ENCODE data around the gene NKD2.
"Not testable (repeated sequence)": the region's sequence is repeated elsewhere in the genome, so short reads cannot be mapped to it uniquely, and the experiment has no call there.

Gene NKD2

DNA sequence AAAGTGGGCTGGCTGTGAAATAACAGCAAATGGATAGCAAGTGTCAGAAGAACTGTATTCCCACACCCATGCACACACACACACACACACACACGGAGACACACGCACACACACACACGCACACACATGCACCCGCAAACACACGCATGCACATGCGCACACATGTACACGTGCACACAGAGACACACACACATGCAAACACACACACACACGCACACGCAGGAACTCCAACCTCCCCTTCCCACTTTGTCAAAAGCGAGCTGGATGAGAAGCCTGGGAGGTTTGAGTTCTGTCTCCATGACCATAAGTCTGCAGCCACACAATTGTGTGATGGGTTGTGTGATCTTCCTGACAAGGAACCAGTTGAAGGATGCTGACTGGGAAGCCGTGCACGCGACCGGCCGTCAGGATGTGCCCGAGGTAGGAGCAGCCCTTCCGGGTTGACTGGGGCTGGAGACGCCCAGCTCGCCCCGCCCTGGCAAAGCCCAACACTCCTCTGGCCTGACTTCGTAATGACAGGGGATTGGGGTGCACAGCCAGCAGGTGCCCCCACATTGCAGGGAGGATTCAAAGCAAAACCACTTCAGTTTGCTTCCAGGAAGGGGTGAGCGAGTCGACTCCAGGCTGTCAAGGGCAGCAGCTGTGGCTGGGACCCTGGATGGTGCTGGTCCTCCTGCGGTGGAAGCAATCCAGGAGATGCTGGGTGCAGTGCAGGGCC is 29.3 kb upstream of the NKD2 start:
- no peak for DNase-seq (ENCODE audit: low spot score)

DNA sequence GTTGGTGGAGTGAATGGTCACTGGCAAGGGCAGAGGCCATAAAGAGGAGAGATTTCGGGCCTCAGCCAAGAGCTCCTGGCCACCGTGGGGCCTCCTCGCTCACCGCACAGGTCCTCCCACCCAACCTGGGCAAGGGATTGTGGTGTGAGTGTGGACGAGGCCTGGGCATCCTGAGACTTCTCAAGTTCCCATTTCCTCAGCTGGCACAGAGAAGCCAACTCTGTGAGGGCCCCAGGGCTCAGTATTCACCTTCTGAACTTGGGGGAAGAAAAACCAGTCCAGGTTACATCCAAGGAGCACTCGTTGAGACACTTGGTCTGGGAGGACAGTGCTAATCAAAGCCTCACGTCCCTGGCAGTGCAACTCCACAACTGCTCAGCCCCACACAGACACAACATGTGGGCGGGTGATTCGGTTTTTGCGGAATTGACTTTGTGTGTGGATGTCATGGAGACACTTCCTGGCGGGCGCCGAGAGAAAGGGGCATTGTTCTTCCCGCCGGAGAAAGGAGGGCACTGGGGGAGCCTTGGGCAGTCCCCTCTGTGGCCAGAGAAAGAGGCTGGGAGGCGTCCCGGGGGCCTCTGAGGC is 28.5 kb upstream of the NKD2 start:
- DNase-seq (ENCODE audit: low spot score), result no peak

DNA sequence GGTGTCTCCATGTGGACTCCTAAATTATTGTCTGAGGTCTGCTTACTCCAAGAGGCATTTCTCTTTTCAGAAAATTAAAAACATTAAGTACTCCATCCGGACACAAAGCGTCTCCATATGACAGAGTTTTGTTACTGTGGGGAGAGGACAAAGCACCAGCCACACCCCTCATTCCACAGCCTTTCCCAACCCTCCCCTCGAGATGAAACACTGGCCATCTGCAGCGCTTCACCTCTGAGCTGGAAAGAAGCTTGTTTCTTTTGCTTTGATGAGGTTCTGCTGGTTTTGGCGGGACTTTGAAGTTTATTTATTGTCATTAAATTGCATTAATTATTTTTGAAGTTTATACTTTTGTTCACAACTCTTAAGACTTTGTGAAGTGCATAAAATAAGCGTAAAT is 27.6 kb upstream of the NKD2 start:
- no peak for DNase-seq (ENCODE audit: low spot score)

DNA sequence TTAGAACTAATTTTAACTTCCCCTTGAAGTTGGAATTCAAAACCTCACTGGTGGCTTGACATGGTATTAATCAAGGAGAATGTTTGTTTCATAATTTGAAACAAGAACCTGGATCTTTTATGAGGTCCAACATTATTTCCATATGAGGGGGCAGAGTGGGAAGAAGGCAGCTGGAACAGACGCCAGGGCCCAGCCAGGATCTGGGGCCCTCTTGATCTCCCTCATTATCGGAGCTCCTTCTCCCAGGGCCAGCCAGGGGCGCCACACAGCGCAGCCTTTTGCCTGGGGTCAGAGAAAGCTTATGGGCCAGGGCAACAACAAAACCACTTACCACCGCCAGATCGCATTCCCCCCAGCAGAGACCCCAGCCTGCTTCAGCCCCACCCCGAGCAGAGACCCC is 27.1 kb upstream of the NKD2 start:
- DNase-seq (ENCODE audit: low spot score), result no peak

DNA sequence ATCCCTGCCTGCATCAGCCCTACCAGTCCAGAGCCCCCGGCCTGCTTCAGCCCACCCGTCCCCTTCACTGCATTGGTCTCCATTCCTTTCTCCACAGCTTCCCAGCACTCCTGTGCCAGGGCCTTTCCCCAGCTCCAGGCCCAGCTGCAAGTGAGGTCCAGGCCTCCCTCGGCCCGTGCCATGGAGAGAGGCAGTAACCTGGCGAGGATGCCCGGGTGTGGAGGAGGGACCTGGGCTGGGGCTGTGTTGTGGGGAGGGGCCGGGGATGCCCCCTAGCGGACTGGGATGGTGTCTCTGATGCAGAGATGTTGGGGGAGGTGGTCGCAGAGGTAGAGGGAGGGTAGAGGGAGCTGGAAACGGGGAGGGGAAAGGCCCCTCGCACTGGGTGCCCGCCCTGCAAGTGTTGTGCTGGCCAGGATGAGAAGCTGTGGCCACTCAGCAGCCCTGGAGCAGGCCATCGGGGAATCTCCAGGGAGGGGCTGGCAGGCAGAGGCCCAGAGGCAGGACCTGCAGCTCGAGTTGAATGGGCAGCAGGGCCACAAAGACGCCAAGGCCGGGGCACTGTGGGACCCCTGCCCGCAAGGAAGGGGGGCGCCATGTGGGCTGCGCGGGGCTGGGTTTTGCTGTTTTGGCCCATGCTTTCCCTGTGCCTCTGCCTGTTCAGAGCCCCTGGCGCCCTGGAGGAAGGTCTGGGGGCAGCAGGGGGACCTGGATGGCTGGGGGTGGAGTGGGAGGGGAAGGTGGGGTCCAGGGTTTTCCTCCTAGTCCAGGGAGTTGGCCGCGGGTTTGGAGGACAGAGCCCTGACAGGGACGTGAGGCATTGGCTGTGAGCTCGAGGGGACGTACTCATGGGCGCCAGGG is 26.0 kb upstream of the NKD2 start:
- DNase-seq (ENCODE audit: low spot score), result no peak

DNA sequence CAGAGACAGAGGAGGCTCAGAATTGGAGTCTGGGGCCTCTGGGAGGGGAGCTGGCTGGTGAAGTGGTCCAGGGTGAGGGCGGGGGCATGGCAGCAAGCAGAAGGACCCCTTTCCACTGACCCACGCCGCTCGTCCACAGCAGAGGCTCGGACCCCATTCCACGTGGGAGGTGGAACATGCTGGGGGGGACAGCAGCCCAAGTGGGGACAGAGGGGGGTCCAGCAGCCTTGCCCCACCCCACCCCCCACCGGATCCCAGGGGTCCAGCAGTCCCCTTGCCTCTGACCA is 25.4 kb upstream of the NKD2 start:
- no peak for DNase-seq (ENCODE audit: low spot score)

DNA sequence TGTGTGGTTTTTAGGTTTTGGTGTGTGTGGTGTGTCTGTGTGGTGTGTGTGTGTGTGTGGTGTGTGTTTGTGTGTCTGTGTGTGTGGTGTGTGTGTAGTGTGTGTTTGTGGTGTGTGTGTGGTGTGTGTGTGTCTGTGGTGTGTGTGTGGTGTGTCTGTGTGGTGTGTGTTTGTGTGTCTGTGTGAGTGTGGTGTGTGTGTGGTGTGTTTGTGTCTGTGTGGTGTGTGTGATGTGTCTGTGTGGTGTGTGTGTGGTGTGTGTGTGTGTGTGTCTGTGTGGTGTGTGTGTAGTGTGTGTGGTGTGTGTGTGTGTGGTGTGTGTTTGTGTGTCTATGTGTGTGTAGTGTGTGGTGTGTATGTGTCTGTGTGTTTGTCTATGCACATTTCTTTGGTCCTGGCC is 25.0 kb upstream of the NKD2 start:
- no peak for DNase-seq (ENCODE audit: low spot score)

DNA sequence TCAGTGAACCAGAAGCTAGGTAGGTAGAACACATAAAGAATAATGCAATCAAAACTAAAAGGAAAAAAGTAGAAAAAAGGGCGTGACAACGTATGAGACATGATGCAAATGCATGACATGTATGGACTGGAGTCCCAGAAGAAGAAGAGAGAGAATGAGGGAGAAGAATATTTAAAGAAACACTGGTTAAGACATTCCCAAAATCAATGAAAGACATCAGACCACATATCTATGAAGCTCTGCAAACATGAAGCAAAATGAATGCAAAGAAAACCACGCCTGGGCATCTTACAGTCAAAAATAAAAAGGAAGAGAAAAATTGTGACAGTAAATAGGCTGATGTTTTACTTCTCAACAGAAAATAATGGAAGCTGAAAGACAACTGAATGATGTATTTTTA is 23.8 kb upstream of the NKD2 start:
- no peak for DNase-seq (ENCODE audit: low spot score)

DNA sequence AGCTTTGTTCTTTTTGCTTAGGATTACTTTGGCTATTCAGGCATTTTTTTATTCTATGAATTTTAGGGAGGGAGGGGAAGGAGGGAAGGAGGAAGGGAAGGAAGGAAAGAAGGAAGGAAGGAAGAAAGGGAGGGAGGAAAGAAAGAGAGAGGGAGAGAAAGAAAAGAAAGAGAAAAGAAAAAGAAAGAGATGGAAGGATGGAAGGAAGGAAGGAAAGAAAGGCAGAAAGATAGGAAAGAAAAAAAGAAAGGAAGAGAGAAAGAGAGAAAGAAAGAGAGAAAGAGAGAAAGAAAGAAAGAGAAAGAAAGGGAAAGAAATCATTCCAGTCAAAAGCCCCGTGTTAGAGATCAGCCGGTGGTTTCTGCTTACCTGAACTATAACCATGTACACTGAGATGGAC is 20.8 kb upstream of the NKD2 start:
- no peak for DNase-seq (ENCODE audit: low spot score)

DNA sequence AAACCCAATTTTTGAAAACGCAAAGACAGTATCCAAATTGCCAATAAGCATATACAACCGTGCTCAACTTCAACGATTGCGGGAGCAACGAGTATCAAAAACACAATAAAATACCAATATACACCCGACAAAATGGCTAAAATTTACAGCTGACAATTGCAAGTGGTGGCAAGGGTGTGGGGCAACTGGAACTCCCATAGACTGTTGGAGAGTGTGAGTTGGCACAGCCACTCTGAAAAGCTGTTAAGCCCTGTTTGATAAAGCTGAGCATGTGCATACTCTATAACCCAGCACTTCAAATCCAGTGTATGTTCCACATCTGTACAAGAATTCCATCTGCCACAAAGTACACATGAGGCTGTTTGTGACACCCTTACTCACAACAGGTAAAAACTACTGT is 20.3 kb upstream of the NKD2 start:
- no peak for DNase-seq (ENCODE audit: low spot score)

DNA sequence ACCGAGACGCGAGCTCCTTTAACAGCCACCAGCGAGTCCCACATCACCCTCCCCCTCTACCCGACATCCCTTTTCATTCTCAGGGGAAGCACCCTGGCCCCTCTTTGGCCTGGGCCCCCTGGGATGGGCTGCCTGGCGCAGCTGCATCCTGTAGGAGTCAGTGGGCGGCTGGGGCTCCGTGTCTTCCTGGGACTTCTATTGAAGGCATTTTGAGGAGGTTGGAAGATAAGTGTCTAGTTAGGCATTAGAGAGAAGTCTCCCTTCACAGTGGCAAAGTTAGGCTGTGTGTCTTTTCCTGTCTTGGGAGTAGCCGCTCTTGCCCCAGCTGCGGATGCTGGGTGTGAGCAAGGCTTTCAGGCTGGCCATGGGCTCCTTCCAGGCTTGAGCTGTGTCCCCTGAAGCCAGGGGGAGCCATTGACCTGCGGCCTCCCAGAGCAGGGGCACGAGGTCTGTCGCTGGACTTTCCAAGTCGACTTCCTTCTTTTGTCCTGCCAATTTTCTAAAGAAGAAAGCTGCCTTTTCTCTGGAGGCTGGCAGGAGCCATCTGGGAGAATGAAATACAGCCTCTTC is 18.6 kb upstream of the NKD2 start:
- DNase-seq (ENCODE audit: low spot score), result no peak

DNA sequence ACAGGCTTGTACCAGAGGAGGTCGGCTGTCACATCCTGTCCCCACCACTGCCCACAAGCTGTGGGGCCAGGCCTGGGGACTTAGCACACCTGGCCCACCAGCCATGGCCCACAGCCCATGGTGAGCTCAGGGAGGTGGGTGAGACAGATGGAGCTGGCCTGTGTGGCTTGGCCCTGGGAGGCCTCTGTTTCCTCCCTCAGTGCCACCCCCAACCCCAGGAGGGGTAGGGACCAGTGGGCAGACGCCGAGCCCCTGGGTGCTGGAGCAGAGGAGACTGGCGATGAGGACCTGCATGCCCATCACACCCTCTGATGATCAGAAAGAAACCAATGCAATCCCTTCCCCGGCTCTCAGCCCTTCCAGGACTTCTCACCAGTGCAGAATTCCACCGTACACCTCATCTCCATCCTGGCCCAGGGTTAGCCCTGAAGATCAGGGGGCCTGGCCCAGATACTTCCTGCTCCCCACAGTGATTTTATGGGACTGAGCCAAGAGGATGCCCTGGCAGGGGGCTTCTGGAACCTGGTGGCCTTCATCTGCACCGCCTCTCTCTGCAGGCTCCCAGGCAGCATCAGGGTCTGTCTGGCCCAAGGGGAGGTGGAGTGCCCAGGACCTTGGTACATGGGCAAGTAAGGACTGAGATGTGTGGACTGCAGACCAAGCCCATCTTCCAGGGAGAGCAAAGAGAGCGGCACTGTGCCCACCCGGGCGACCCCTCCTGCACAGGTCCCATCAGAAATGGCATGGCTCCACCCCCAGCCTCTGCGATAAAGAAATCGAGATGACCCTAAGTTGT is 16.9 kb upstream of the NKD2 start:
- no peak for DNase-seq (ENCODE audit: low spot score)

DNA sequence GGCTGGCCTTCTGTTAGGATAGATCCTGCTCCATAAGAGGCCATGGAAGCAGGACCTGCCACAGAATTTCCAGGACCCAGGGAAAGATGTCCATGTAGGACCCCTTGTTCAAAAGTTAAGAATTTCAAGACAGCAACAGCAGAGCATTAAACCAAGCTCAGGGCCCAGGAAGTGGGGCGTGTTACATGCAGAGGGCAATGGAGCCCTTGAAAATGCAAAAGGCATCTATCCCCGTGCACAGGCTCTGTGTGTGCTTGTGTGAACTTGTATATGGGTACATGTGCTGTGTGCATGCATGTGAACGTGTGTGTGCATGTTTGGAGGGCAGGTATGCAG is 14.4 kb upstream of the NKD2 start:
- no peak for DNase-seq (ENCODE audit: low spot score)

DNA sequence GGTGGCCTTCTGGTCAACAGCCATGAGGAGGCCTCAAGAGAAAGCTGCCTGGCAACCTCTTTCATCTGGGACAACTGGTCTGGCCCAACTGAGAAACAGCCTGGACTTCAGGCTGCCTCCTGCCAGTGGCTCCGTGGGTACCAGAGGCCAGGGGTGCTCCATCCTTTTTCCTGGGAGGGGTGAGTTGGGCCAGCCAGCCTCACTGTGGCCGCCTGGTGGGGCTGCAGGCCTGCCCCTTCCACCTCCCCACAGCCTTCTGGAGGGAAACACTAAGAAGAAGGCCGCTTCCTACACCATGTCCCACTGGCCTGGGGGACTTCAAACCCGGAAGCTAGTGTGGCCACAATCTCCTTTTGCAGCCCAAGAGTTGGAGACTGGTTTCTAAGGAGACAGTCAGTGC is 13.8 kb upstream of the NKD2 start:
- DNase-seq (ENCODE audit: low spot score), result no peak

DNA sequence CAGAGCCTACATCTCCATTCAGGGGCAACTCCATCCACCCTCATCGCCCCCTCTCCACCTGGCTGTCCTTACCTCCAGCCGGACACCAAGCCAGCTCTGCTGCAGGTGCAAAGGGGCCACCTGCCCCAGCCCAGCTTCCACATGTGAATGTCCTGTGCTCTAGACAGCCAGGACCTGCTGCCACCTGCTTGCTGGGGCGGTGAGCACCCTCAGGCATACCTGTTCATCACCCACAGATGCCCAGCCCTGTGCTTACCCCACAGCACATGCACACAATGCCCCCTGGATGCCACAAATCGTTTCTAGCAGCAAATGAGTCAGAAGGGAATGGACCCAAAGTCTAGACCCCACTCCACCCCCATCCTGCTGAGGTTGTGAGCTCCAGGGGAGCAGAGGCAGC is 13.3 kb upstream of the NKD2 start:
- DNase-seq (ENCODE audit: low spot score), result no peak

DNA sequence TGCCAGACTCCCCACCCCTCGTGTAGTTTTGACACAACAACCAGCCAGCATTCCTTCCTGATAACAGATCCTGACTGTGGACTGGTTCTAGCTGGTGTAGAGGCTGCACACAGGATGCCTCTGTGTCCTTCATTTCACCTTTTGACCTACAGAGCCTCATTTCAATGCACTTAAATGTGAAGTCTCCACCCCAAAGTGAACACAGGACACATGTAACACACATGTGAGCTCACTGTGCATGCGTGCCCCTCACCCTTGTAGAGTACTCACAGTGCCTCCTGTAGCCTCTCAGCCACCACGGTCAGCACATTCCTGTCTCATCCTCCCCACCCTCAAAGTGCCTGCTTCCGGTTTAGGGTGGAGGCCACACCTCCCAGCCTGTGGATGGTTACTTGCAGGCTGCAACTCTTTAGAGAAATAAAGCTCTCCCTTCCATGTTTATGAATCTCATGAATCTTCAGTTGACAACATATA is 11.6 kb upstream of the NKD2 start:
- no peak for DNase-seq (ENCODE audit: low spot score)

DNA sequence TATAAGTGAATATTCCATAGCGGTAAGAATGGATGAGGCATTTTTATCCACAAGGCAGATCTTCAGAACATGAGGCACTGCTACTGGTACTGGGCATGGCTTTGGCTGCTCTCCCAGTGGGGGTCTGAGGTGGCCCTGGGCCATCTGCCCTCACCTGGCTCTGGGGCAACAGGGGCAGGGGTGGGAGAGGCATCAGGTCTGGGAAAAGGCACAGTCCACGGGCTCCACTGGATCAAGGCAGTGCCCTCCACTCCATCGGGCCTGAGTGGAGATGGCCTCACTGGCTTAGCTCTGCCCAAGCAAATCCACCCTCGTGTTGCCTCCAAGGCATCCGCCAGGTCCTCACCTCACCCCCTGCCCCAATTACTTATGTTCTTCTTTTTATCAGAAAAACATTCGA is 10.9 kb upstream of the NKD2 start:
- no peak for DNase-seq (ENCODE audit: low spot score)

DNA sequence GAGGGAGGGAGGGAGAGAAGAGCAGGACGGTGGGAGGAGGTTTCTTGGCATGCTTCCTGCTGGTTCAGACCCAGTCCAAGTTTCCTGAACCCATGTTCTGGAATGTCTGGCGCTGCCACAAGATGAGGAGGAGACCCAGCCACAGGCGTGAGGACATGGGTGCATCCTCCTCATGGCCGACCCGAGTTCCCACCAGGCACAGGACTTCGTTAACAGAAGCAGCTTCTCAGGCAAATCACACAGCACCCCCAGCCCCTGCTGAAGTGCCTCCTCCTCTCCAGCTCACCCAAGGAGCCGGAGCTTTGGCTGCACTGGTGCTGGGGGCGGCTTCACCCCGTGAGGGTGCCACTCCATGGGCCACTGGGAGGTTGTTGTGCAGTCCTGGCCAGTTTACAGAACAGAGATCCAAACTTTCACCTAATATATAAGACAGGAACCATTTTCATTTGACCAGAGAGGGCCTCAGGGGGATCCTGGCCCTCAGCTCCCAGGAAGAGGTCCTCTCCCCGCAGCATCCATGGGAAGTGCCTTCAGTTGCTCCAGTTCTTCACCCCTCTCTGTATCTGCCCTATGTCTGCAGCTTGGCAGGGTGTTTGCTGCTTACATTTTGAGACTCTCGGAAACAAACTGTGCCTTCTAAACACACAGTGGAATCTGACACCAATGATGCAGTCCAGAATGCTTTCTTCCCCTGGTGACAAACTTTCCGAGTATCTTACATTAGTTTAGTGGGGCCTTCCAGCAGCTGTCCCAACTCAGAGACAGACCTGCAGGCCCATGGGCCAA is 10.2 kb upstream of the NKD2 start:
- no peak for DNase-seq (ENCODE audit: low spot score)

DNA sequence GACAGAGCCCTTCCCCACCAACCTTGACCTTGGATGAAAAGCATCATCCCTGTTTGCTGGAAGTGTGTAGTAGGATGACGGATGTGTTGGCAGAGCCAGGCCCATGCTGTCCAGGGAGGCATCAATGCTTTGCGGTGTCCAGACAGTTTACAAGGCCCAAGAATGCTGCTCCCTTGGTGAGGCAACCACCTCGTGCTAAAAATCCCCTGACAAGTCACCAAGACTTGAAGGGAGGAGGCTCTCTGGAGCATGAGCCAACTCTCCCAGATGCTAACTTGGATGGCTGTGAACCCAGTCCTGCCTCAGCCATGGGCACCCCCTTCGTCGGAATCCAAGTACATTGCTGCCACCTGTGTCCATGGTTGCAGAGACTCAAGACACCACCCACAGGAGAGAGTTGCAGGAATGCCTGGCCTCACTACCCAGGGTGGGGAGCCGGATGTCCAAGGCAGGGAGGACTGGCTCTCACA is 9.5 kb upstream of the NKD2 start:
- no peak for DNase-seq (ENCODE audit: low spot score)

DNA sequence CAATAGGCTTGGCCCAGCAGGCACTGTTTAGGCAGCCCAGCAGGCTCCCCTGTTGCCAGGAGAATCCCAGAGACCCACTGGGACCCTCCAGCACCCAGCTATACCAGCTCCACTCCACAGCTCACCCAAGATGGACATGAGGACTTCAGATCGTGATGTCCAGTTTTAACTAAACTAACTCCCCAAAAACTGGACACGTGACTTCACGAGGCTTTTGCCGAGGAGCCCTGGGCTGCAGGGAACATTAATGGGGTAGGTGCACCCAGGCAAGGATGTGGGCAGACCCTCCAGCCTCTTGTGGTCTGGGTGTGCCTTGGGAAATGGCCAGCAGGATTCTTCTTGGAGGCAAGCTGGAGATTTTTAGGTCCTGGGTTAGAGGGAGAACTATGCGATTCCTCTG is 8.9 kb upstream of the NKD2 start:
- DNase-seq (ENCODE audit: low spot score), result no peak

DNA sequence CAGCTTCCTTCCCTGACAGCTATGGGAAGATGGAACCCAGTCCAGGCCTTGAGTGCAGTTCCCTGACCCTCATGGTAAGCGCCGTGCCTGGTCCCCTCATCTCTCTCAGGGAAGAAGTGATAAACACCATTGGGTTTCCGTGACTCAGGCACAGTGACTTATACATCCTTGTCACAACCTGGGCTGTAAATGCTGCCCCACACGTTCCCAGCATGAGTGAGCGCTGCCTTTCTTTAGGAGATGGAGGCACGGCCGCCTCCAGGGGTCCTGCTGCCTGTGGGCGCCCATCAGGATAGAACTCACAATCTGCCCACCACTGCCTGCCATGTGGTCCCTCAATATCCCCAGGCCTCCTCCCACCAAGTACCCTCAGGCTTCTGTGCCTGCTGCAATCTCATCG is 8.3 kb upstream of the NKD2 start:
- DNase-seq (ENCODE audit: low spot score), result no peak

DNA sequence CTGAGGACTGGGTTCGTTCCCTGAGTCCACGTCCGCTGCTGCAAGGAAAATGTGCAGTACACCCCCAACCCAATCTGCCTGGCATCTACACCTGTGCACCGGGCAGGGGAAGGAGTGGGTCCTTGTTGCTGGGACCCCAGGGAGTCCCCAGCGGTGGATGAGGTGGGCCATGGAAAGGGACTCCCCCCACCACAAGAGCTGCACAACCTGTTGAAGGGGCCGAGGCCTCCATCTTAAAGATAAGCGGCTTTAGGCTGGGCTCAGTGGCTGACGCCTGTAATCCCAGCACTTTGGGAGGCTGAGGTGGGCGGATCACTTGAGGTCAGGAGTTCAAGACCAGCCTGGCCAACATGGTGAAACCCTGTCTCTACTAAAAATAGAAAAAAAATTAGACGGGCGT is 7.8 kb upstream of the NKD2 start:
- DNase-seq (ENCODE audit: low spot score), result not testable (repeated sequence)

Data from hematopoietic multipotent progenitor cell treated with erythropoietin and hydrocortisone succinate and interleukin-3 and kit ligand, for 15 days (in vitro differentiated cells).